HEK293T (cell line): ENCODE results near the gene ARL1.

Experiments
- ELF4 ChIP-seq: fragments of 450-650 bp; IDR thresholded peaks from 2 replicates; pipeline ENCODE4 v1.6.1; 2017; ENCODE audit warnings: antibody characterized with exemption
- FOXA1 ChIP-seq: fragments of 450-650 bp; IDR thresholded peaks from 2 replicates; pipeline ENCODE4 v1.6.1; 2016; ENCODE audit warnings: mild to moderate bottlenecking
- FOXM1 ChIP-seq: fragments of 450-650 bp; IDR thresholded peaks from 2 replicates; pipeline ENCODE4 v1.6.1; 2017; ENCODE audit warnings: mild to moderate bottlenecking, borderline replicate concordance
- LEF1 ChIP-seq: fragments of 450-650 bp; IDR thresholded peaks from 2 replicates; pipeline ENCODE4 v1.6.1; 2017; ENCODE audit warnings: mild to moderate bottlenecking, borderline replicate concordance
- SP1 ChIP-seq: fragments of 450-650 bp; IDR thresholded peaks from 2 replicates; pipeline ENCODE4 v1.6.1; 2017
- ZNF384 ChIP-seq: fragments of 450-650 bp; IDR thresholded peaks from 2 replicates; pipeline ENCODE4 v1.6.1; 2016

- TF ChIP-seq ELF4 (no peak), FOXM1 (no peak), SP1 (no peak), LEF1 (no peak), ZNF384 (no peak), FOXA1 (no peak)
Measured at GRCh38 chr12:101407049-101407435, 530 bp downstream of the ARL1 start.
